ENCODE data around the gene IPPK.

The IPPK gene

GRCh38 chr9:92661743-92662142, 8.2 kb downstream of the IPPK start:
- H4K20me1 ChIP-seq (ENCODE audit: control insufficient read depth, insufficient read depth, low read depth, low read length): peaks cover 10% of the 10 kb centered on the region; the same call in 1 of the 2 replicates
- H3K4me2 ChIP-seq (ENCODE audit: low read length): no peak overlapping the region
- H3K9me2 ChIP-seq (replicated peaks; ENCODE audit: control insufficient read depth, low read length): no peaks in the 10 kb centered on the region

GRCh38 chr9:92661127-92661526, 8.8 kb downstream of the IPPK start:
- Histone ChIP-seq H3K79me2 (ENCODE audit: control insufficient read depth, low read length) (peaks cover 57% of the 10 kb centered on the region), H3K4me2 (ENCODE audit: low read length) (no peak overlapping the region), H4K20me1 (ENCODE audit: control insufficient read depth, insufficient read depth, low read depth, low read length) (peaks cover 8% of the 10 kb centered on the region; the same call in 1 of the 2 replicates)

More at GRCh38 chr9:92661743-92662142, 8.2 kb downstream of the IPPK start:
- H3K27ac ChIP-seq (ENCODE audit: low read depth, low read length): no peak overlapping the region
- peaks cover 9% of the 10 kb centered on the region for H3K4me1 ChIP-seq (ENCODE audit: control insufficient read depth, low read length)
- no peaks in the 10 kb centered on the region for H3K9me3 ChIP-seq (ENCODE audit: control insufficient read depth, insufficient read depth, low read length)
- peaks cover 63% of the 10 kb centered on the region for H3K79me2 ChIP-seq (ENCODE audit: control insufficient read depth, low read length)
- TF ChIP-seq EZH2phosphoT487 (IDR thresholded peaks at IDR 0.05; ENCODE audit: borderline replicate concordance, low read length) (no peak), CTCF (IDR thresholded peaks at IDR 0.05; ENCODE audit: low read depth, low read length, poor library complexity, severe bottlenecking) (no peak)
- peaks cover 5% of the 10 kb centered on the region; the same call in 1 of the 2 replicates for H3F3A ChIP-seq (ENCODE audit: control insufficient read depth, insufficient read depth)
- no peak overlapping the region for H3K4me3 ChIP-seq (ENCODE audit: low read length)
- H3K27me3 ChIP-seq (ENCODE audit: control insufficient read depth, low read length): no peaks in the 10 kb centered on the region
- H3K36me3 ChIP-seq (ENCODE audit: control insufficient read depth, low read length): peaks cover 19% of the 10 kb centered on the region

GRCh38 chr9:92660266-92660665, 9.7 kb downstream of the IPPK start:
- TF ChIP-seq EZH2phosphoT487 (IDR thresholded peaks at IDR 0.05; ENCODE audit: borderline replicate concordance, low read length) (no peak), CTCF (IDR thresholded peaks at IDR 0.05; ENCODE audit: low read depth, low read length, poor library complexity, severe bottlenecking) (no peak)
- H4K20me1 ChIP-seq (ENCODE audit: control insufficient read depth, insufficient read depth, low read depth, low read length): peaks cover 8% of the 10 kb centered on the region; the same call in 1 of the 2 replicates
- no peak overlapping the region for H3K4me2 ChIP-seq (ENCODE audit: low read length)
- H3K9me3 ChIP-seq (ENCODE audit: control insufficient read depth, insufficient read depth, low read length): no peaks in the 10 kb centered on the region
- H3K9me2 ChIP-seq (replicated peaks; ENCODE audit: control insufficient read depth, low read length): no peaks in the 10 kb centered on the region
- H3K79me2 ChIP-seq (ENCODE audit: control insufficient read depth, low read length): peaks cover 52% of the 10 kb centered on the region
- H3F3A ChIP-seq (ENCODE audit: control insufficient read depth, insufficient read depth): 0 out of 2 replicates have a peak, but pooled peaks cover 1% of the 10 kb centered on the region
- H3K36me3 ChIP-seq (ENCODE audit: control insufficient read depth, low read length): peaks cover 20% of the 10 kb centered on the region; the same call in 1 of the 2 replicates
- no peak overlapping the region for H3K4me3 ChIP-seq (ENCODE audit: low read length)
- H3K27ac ChIP-seq (ENCODE audit: low read depth, low read length): no peak overlapping the region
- H3K4me1 ChIP-seq (ENCODE audit: control insufficient read depth, low read length): peaks cover 9% of the 10 kb centered on the region
- no peaks in the 10 kb centered on the region for H3K27me3 ChIP-seq (ENCODE audit: control insufficient read depth, low read length)

More at GRCh38 chr9:92661127-92661526, 8.8 kb downstream of the IPPK start:
- H3K27ac ChIP-seq (ENCODE audit: low read depth, low read length): no peak overlapping the region
- no peak for TF ChIP-seq CTCF (IDR thresholded peaks at IDR 0.05; ENCODE audit: low read depth, low read length, poor library complexity, severe bottlenecking)
- no peak for TF ChIP-seq EZH2phosphoT487 (IDR thresholded peaks at IDR 0.05; ENCODE audit: borderline replicate concordance, low read length)
- H3K4me3 ChIP-seq (ENCODE audit: low read length): no peak overlapping the region
- H3K27me3 ChIP-seq (ENCODE audit: control insufficient read depth, low read length): no peaks in the 10 kb centered on the region
- no peaks in the 10 kb centered on the region for H3K9me3 ChIP-seq (ENCODE audit: control insufficient read depth, insufficient read depth, low read length)
- peaks cover 21% of the 10 kb centered on the region; the same call in 1 of the 2 replicates for H3K36me3 ChIP-seq (ENCODE audit: control insufficient read depth, low read length)
- H3K9me2 ChIP-seq (replicated peaks; ENCODE audit: control insufficient read depth, low read length): no peaks in the 10 kb centered on the region
- H3F3A ChIP-seq (ENCODE audit: control insufficient read depth, insufficient read depth): peaks cover 5% of the 10 kb centered on the region; the same call in 1 of the 2 replicates
- H3K4me1 ChIP-seq (ENCODE audit: control insufficient read depth, low read length): peaks cover 9% of the 10 kb centered on the region

All from DOHH2 (cell line).